ENCODE results near the gene UBXN2A.

UBXN2A gene

DNA sequence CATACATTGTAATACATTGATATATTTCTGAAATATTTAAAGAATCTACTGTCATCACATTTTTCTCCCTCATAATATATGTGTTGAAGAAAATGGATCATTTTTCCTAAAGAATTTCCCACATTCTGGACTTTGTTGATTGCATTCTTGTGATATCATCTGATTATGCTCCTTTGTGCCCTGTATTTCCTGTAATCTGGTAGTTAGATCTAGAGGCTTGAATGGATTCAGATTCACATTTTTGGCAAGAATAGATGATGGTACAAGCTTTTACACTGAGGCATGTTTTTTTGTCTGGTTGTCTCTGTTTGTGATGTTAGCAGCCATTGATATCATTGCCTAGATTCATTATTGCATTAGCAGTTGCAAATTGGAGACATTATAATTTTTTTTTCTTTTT, 13.4 kb downstream of the UBXN2A start:
- TF ChIP-seq CTCF (IDR thresholded peaks at IDR 0.05; ENCODE audit: control insufficient read depth, insufficient read depth, low read depth, low read length, missing control alignments) = no peak
- no peak overlapping the region for H3K4me3 ChIP-seq (ENCODE audit: control insufficient read depth, low read depth, low read length)
- no peak for DNase-seq (ENCODE audit: low read depth)

DNA sequence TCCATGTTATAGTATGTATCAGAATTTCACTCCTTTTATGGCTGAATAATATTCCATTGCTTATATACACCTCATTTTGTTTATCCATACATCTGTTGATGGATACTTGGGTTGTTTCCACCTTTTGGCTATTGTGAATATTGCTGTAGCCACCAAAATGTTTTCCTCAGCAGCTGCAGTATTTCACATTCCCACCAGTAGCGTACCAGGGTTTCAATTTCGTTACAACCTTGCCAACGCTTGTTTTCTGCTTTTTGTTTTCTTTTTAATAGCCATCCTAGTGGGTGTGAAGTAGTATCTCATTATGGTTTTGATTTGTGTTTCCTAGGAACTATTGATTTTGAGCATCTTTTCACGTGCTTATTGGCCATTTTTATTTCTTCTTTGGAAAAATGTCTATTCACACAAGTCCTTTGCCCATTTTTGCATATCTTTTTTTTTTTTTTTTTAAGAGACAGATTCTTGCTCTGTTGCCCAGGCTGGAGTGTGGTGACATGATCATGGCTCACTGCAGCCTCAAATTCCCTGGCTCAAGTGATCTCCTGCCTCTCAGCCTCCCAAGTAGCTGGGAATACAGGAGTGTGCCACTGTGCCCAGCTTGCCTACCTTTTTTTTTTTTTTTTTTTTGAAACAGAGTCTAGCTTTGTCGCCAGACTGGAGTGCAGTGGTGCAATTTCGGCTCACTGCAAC, 14.2 kb downstream of the UBXN2A start:
- no peak for DNase-seq (ENCODE audit: low read depth)
- TF ChIP-seq CTCF (IDR thresholded peaks at IDR 0.05; ENCODE audit: control insufficient read depth, insufficient read depth, low read depth, low read length, missing control alignments) = peak; percentile 50
- no peak overlapping the region; the same call in 1 of the 2 replicates for H3K4me3 ChIP-seq (ENCODE audit: control insufficient read depth, low read depth, low read length)

GRCh38 chr2:23967846-23968245, 27.6 kb downstream of the UBXN2A start:
- TF ChIP-seq CTCF (IDR thresholded peaks at IDR 0.05; ENCODE audit: control insufficient read depth, insufficient read depth, low read depth, low read length, missing control alignments) = no peak
- no peak for DNase-seq (ENCODE audit: low read depth)

DNA sequence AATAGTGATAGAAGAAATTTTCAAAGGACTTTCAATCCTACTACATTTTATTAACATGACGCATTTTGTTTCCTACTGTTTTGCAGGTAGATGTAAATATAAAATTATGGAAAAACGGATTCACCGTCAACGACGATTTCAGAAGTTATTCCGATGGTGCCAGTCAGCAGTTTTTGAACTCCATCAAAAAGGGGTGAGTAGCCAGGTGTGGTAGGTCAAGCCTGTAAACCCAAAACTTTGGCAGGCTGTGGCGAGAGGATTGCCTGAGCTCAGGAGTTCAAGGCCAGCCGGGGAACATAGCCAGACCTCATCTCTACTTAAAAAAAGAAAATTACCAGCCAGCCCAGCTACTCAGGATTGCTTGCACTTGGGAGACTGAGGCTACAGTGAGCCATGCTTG, 36.6 kb downstream of the UBXN2A start:
- no peak for DNase-seq (ENCODE audit: low read depth)
- H3K4me3 ChIP-seq (ENCODE audit: control insufficient read depth, low read depth, low read length) = no peak overlapping the region
- no peak for TF ChIP-seq CTCF (IDR thresholded peaks at IDR 0.05; ENCODE audit: control insufficient read depth, insufficient read depth, low read depth, low read length, missing control alignments)

More at GRCh38 chr2:23967846-23968245, 27.6 kb downstream of the UBXN2A start:
- H3K4me3 ChIP-seq (ENCODE audit: control insufficient read depth, low read depth, low read length) = no peak overlapping the region

- no peak for DNase-seq (ENCODE audit: low read depth)
- H3K4me3 ChIP-seq (ENCODE audit: control insufficient read depth, low read depth, low read length) = no peak overlapping the region
- TF ChIP-seq CTCF (IDR thresholded peaks at IDR 0.05; ENCODE audit: control insufficient read depth, insufficient read depth, low read depth, low read length, missing control alignments) = peak; percentile 30
Observed at GRCh38 chr2:23988371-23988770, 48.1 kb downstream of the UBXN2A start.

GRCh38 chr2:23992931-23993330, 52.7 kb downstream of the UBXN2A start:
- no peak for DNase-seq (ENCODE audit: low read depth)
- no peak overlapping the region for H3K4me3 ChIP-seq (ENCODE audit: control insufficient read depth, low read depth, low read length)
- no peak for TF ChIP-seq CTCF (IDR thresholded peaks at IDR 0.05; ENCODE audit: control insufficient read depth, insufficient read depth, low read depth, low read length, missing control alignments)

Data from AG09309 (cell line).